HCT116 (cell line): ENCODE results near the gene CDKAL1.

Source experiments
- CTCF ChIP-seq, 3 experiments: fragments of 200-600 bp in 1 of 3; sonication (generic) in 1 of 3; IDR thresholded peaks in 2 of 3; conservative IDR thresholded peaks in 1 of 3; 2 replicates each; pipeline ENCODE4 v1.5.1; 2012 to 2017; ENCODE audit warnings: low read depth in 2 of 3, low read length in 2 of 3, antibody characterized with exemption in 1 of 3, borderline replicate concordance in 1 of 3, control low read depth in 1 of 3, mild to moderate bottlenecking in 1 of 3, mixed read lengths in 1 of 3, mixed run types in 1 of 3, moderate library complexity in 1 of 3; ENCODE audit not compliant: insufficient read depth in 1 of 3
- EZH2 ChIP-seq: fragments of 200-600 bp; sonication (generic); IDR thresholded peaks from 2 replicates; pipeline ENCODE4 v1.6.1; 2017; ENCODE audit warnings: antibody characterized with exemption, mixed run types
- FOSL1 ChIP-seq: IDR thresholded peaks from 2 replicates; pipeline ENCODE4 v1.6.1; 2012; ENCODE audit warnings: low read depth
- JUND ChIP-seq: IDR thresholded peaks from 2 replicates; pipeline ENCODE4 v1.6.1; 2012
- MAX ChIP-seq: IDR thresholded peaks from 2 replicates; pipeline ENCODE4 v1.6.1; 2012
- POLR2A ChIP-seq: IDR thresholded peaks from 2 replicates; pipeline ENCODE4 v1.7.0; 2011; ENCODE audit warnings: borderline replicate concordance; ENCODE audit not compliant: insufficient read depth, insufficient read length; ENCODE audit errors: extremely low read depth
- RAD21 ChIP-seq: IDR thresholded peaks from 2 replicates; pipeline ENCODE4 v1.6.1; 2012; ENCODE audit warnings: low read depth, mild to moderate bottlenecking
- REST ChIP-seq: IDR thresholded peaks from 2 replicates; pipeline ENCODE4 v1.6.1; 2012; ENCODE audit warnings: low read depth
- SIN3A ChIP-seq: IDR thresholded peaks from 2 replicates; pipeline ENCODE4 v1.6.1; 2012; ENCODE audit warnings: low read depth

- TF ChIP-seq POLR2A (no peak), EZH2 (no peak), CTCF (IDR thresholded peaks at IDR 0.05 in 2 of 3, conservative IDR thresholded peaks at IDR 0.05 in 1 of 3; ENCODE audit: borderline replicate concordance in 1 of 3, insufficient read depth in 1 of 3, low read depth in 2 of 3, low read length in 2 of 3) (no peak), SIN3A (no peak), RAD21 (no peak), MAX (no peak), FOSL1 (no peak), JUND (no peak), REST (no peak)
These were observed 598.9 kb downstream of the CDKAL1 start for GRCh38 chr6:21132856-21133838.
